Measurements from ENCODE around the gene SLC26A8. TPM values are rescaled to one million over a fixed set of nuclear protein-coding genes. Genes with fewer than 3 reads are reported as not detected.
"Not testable (repeated sequence)": the region's sequence is repeated elsewhere in the genome, so short reads cannot be mapped to it uniquely, and the experiment has no call there.

The SLC26A8 gene
- total RNA-seq, 2 experiments from 2014 or later: not detected

DNA sequence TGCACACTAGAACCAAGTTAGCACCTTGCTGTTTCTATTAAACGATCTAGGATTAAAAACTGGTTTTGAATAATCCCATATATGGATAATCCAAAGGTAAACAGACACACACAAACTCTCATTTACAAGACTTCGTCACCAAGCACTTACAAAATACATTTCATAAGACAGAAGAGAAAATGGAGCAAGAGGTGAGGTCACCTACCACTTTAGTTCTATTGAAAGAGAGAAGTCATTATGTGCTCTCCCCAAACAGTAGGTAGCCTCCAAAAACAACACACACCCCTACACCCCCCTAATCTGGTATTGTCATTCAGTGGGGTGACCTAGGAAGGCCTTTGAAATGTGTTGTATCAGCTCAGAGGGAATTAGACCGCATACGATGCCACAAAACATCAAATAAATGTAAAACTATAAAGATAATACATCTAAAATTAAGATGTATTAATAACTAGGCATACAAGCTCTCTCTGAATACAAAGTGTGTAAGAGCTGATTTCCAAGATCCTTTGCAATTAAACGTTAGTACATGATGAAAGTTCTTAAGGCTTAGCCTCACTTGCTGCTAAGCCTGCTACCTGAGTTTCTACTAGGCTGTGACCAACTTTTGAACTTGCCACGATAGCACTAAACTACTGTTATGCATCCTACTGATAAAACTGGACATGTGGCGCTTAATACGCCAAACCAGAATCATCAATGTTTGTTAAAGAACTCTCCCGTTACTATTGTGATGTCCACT, 105.2 kb downstream of the SLC26A8 start:
- DNase-seq (peak in 3 of 14 experiments; percentile 16 to 39 (median 29)), ATAC-seq (ENCODE audit: poor library complexity) (peak; percentile 13)
- H3K4me3 ChIP-seq (ENCODE audit: low read length): peak overlapping the region; percentile 82
- H3K4me1 ChIP-seq (ENCODE audit: insufficient read depth, low read length): peaks cover 11% of the 10 kb centered on the region
- H3K27ac ChIP-seq (ENCODE audit: low read depth in 1 of 2, low read length in 2 of 2): peak overlapping the region in 1 of 2 donors; percentile 59
- peak overlapping the region; percentile 80 for H3K27ac Mint-ChIP-seq
- H3K4me3 Mint-ChIP-seq: peak overlapping the region; percentile 96
- no peaks in the 10 kb centered on the region for H3K9me3 Mint-ChIP-seq
- H3K4me1 Mint-ChIP-seq (ENCODE audit: low read depth): peaks cover 44% of the 10 kb centered on the region
- CTCF ChIA-PET: no interaction called here
- POLR2A ChIA-PET: interaction anchor here (2.8 kb wide), 1 partner anchor 109 kb away, joined by 16 read pairs; the partner anchor contains the start of gene MAPK14
- peaks cover 35% of the 10 kb centered on the region for H3K36me3 Mint-ChIP-seq (ENCODE audit: low read depth)
- H3K27me3 Mint-ChIP-seq: no peaks in the 10 kb centered on the region
- H3K27me3 ChIP-seq (ENCODE audit: control insufficient read depth in 1 of 2, insufficient read depth in 2 of 2, low read length in 2 of 2): no peaks in the 10 kb centered on the region
- no peaks in the 10 kb centered on the region for H3K9me3 ChIP-seq (ENCODE audit: control insufficient read depth in 1 of 2, insufficient read depth in 1 of 2, low read length in 2 of 2)
- H3K36me3 ChIP-seq (ENCODE audit: insufficient read depth, low read length): peaks cover 3% of the 10 kb centered on the region
- intact Hi-C loops (cut with DNase I, micrococcal nuclease): no loop called here
- TF ChIP-seq, protein P1, sequence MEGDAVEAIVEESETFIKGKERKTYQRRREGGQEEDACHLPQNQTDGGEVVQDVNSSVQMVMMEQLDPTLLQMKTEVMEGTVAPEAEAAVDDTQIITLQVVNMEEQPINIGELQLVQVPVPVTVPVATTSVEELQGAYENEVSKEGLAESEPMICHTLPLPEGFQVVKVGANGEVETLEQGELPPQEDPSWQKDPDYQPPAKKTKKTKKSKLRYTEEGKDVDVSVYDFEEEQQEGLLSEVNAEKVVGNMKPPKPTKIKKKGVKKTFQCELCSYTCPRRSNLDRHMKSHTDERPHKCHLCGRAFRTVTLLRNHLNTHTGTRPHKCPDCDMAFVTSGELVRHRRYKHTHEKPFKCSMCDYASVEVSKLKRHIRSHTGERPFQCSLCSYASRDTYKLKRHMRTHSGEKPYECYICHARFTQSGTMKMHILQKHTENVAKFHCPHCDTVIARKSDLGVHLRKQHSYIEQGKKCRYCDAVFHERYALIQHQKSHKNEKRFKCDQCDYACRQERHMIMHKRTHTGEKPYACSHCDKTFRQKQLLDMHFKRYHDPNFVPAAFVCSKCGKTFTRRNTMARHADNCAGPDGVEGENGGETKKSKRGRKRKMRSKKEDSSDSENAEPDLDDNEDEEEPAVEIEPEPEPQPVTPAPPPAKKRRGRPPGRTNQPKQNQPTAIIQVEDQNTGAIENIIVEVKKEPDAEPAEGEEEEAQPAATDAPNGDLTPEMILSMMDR (IDR thresholded peaks at IDR 0.05): no peak

DNA sequence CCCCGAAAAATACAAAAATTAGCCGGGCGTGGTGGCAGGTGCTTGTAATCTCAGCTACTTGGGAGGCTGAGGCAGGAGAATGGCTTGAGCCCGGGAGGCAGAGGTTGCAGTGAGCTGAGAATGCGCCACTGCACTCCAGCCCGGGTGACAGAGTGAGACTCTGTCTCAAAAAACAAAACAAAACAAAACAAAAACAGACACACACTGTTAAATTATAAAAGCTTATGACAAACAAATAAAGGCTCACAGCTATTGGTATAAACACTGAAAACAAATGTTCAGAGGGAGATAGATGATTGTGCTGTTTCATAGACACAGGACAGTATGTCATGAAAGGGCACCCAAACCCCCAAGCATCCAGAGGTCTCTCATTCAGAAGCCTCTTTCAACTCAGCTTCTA, 107.5 kb downstream of the SLC26A8 start:
- Mint-ChIP-seq H3K36me3 (ENCODE audit: low read depth) (peaks cover 55% of the 10 kb centered on the region), H3K4me1 (ENCODE audit: low read depth) (peaks cover 43% of the 10 kb centered on the region), H3K4me3 (peak overlapping the region; percentile 23), H3K27ac (peak overlapping the region; percentile 61)
- CTCF ChIA-PET; ATAC-seq (ENCODE audit: poor library complexity); H3K27me3 Mint-ChIP-seq; intact Hi-C loops (cut with DNase I, micrococcal nuclease); H3K27me3 ChIP-seq (ENCODE audit: control insufficient read depth in 1 of 2, insufficient read depth in 2 of 2, low read length in 2 of 2); H3K9me3 Mint-ChIP-seq; H3K4me3 ChIP-seq (ENCODE audit: low read length); H3K9me3 ChIP-seq (ENCODE audit: control insufficient read depth in 1 of 2, insufficient read depth in 1 of 2, low read length in 2 of 2); POLR2A ChIA-PET; DNase-seq; H3K27ac ChIP-seq (ENCODE audit: low read depth in 1 of 2, low read length in 2 of 2): not testable (repeated sequence)
- H3K36me3 ChIP-seq (ENCODE audit: insufficient read depth, low read length): peaks cover 11% of the 10 kb centered on the region
- H3K4me1 ChIP-seq (ENCODE audit: insufficient read depth, low read length): peaks cover 11% of the 10 kb centered on the region

DNA sequence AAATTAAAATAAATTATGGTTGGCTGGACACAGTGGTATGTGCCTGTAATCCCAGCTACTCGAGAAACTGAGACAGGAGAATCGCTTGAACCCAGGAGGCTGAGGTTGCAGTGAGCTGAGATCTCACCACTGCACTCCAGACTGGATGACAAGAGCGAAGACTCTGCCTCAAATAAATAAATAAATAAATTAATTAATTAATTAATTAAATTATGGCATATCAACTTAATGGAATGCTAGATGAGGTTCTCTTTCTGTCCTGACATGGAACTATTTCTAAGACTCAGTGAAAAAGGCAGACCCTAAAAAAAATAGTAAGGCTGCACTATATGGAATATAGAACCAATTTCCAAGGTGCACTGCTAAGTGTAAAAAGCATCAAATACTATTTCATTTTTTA, 108.4 kb downstream of the SLC26A8 start:
- H3K36me3 Mint-ChIP-seq (ENCODE audit: low read depth): peaks cover 63% of the 10 kb centered on the region
- peaks cover 12% of the 10 kb centered on the region for H3K36me3 ChIP-seq (ENCODE audit: insufficient read depth, low read length)
- H3K9me3 Mint-ChIP-seq: no peaks in the 10 kb centered on the region
- H3K27ac Mint-ChIP-seq: no peak overlapping the region
- no peaks in the 10 kb centered on the region for H3K27me3 ChIP-seq (ENCODE audit: control insufficient read depth in 1 of 2, insufficient read depth in 2 of 2, low read length in 2 of 2)
- CTCF ChIA-PET: no interaction called here
- ATAC-seq (ENCODE audit: poor library complexity): no peak
- peaks cover 37% of the 10 kb centered on the region for H3K4me1 Mint-ChIP-seq (ENCODE audit: low read depth)
- POLR2A ChIA-PET: no interaction called here
- H3K9me3 ChIP-seq (ENCODE audit: control insufficient read depth in 1 of 2, insufficient read depth in 1 of 2, low read length in 2 of 2): peaks cover 0 to 5% of the 10 kb centered on the region in 2 experiments
- DNase-seq: no peak
- peaks cover 11% of the 10 kb centered on the region for H3K4me1 ChIP-seq (ENCODE audit: insufficient read depth, low read length)
- intact Hi-C loops (cut with DNase I, micrococcal nuclease): no loop called here
- H3K27ac ChIP-seq (ENCODE audit: low read depth in 1 of 2, low read length in 2 of 2): no peak overlapping the region
- no peak overlapping the region for H3K4me3 Mint-ChIP-seq
- H3K27me3 Mint-ChIP-seq: no peaks in the 10 kb centered on the region
- TF ChIP-seq, protein P1 (IDR thresholded peaks at IDR 0.05): no peak
- H3K4me3 ChIP-seq (ENCODE audit: low read length): no peak overlapping the region
